Endodermal cell (in vitro differentiated cells): Measurements from ENCODE around the gene POMGNT1. TPM values are rescaled to one million over a fixed set of nuclear protein-coding genes. Genes with fewer than 3 reads are reported as not detected.

Experiments used
- DNase-seq: peaks from one replicate; pipeline ENCODE4 v3.0.0-alpha.2; 2017
- H3K27ac ChIP-seq: 2 replicates; pipeline ENCODE4 v1.5.1; 2013; ENCODE audit warnings: mild to moderate bottlenecking, low read depth, low read length, moderate library complexity
- H3K27me3 ChIP-seq: 2 replicates; pipeline ENCODE4 v1.6.1; 2013; ENCODE audit warnings: mild to moderate bottlenecking, low read length, moderate library complexity; ENCODE audit not compliant: insufficient read depth, control insufficient read depth, poor library complexity, severe bottlenecking
- H3K36me3 ChIP-seq: 2 replicates; pipeline ENCODE4 v1.7.0; 2013; ENCODE audit warnings: mild to moderate bottlenecking, low read length, moderate library complexity; ENCODE audit not compliant: control insufficient read depth, insufficient read depth
- H3K4me1 ChIP-seq: one replicate; pipeline ENCODE4 v1.7.0; 2013; ENCODE audit warnings: low read length; ENCODE audit not compliant: control insufficient read depth, insufficient read depth
- H3K4me3 ChIP-seq: 2 replicates; pipeline ENCODE4 v1.5.1; 2013; ENCODE audit warnings: mild to moderate bottlenecking, low read length, moderate library complexity
- H3K9ac ChIP-seq: 2 replicates; pipeline ENCODE4 v1.6.1; 2013; ENCODE audit warnings: mild to moderate bottlenecking, low read length, moderate library complexity; ENCODE audit not compliant: poor library complexity, severe bottlenecking; ENCODE audit errors: extremely low read depth
- H3K9me3 ChIP-seq: 2 replicates; pipeline ENCODE4 v1.6.1; 2013; ENCODE audit warnings: mild to moderate bottlenecking, low read length, moderate library complexity; ENCODE audit not compliant: control insufficient read depth
- H3K27ac Mint-ChIP-seq: 2 replicates; pipeline ENCODE4 v1.8.0; 2020; ENCODE audit warnings: mixed read lengths
- H3K27me3 Mint-ChIP-seq: 2 replicates; pipeline ENCODE4 v1.8.0; 2021; ENCODE audit warnings: mild to moderate bottlenecking, mixed read lengths; ENCODE audit not compliant: insufficient read depth
- H3K36me3 Mint-ChIP-seq: 2 replicates; pipeline ENCODE4 v1.8.0; 2020; ENCODE audit warnings: low read depth, mixed read lengths
- H3K4me1 Mint-ChIP-seq: 2 replicates; pipeline ENCODE4 v1.8.0; 2020; ENCODE audit warnings: mixed read lengths
- H3K4me3 Mint-ChIP-seq: 2 replicates; pipeline ENCODE4 v1.8.0; 2020; ENCODE audit warnings: mild to moderate bottlenecking, moderate library complexity, mixed read lengths
- H3K9me3 Mint-ChIP-seq: 2 replicates; pipeline ENCODE4 v1.8.0; 2020; ENCODE audit warnings: mild to moderate bottlenecking, mixed read lengths
- WGBS, 2 experiments: methylation state at CpG; one replicate each; pipeline versions ENCODE4 v1.1.5 to v1.1.7; 2013; ENCODE audit warnings: missing lambda C conversion rate in 2 of 2, mixed read lengths in 1 of 2; ENCODE audit not compliant: insufficient coverage in 1 of 2, insufficient read length in 1 of 2; 5-methylcytosine and 5-hydroxymethylcytosine counted together
- total RNA-seq, 2 donors: library from RNA; stranded (reverse); fragmentation: NEBNext Ultra II Directional in 1 of 2; extraction: Animal tissue kit (Norgen Biotek cat#: 25700) in 1 of 2; gene quantifications; 2 replicates in 1 of 2; 3 replicates in 1 of 2; pipeline ENCODE4 v1.2.1, GENCODE V29; 2021
- TF ChIP-seq, protein P1 (sequence below): fragments of 200-600 bp; sonication (generic); conservative IDR thresholded peaks from 2 replicates; pipeline ENCODE4 v1.5.0; 2021; ENCODE audit warnings: antibody characterized with exemption, mild to moderate bottlenecking

The POMGNT1 gene
- total RNA-seq, 2 donors from 2014 or later, result 101 TPM

DNA sequence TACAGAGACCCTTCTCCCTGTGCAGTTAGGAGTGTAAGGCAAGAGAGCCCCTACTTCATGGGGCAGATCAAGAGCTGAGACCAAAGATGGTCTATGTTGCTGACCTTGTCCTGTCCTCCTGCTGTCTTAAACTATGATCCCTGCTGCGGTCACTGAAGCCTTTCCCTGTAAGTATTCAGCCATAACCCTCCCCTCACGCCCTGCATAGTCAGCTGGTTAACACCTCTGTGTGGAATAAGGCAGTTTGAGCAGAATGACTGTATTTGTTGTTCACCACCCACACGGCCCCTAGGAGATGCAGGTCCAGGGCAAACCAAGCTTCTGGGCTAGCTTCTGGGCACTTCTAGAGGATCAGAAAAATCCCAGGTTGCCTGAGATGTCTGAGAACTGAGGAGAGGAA is 23.0 kb downstream of the POMGNT1 start:
- Histone ChIP-seq H3K9ac (no peak overlapping the region), H3K27me3 (no peaks in the 10 kb centered on the region), H3K4me1 (no peaks in the 10 kb centered on the region), H3K4me3 (no peak overlapping the region), H3K36me3 (no peaks in the 10 kb centered on the region), H3K27ac (peak overlapping the region; percentile 40), H3K9me3 (no peaks in the 10 kb centered on the region)
- H3K36me3 Mint-ChIP-seq, result no peaks in the 10 kb centered on the region
- no peak overlapping the region for H3K27ac Mint-ChIP-seq
- H3K4me1 Mint-ChIP-seq, result no peaks in the 10 kb centered on the region
- H3K9me3 Mint-ChIP-seq, result no peaks in the 10 kb centered on the region
- 89 to 93% methylated on average over 2 to 3 of the region's 3 CpGs for WGBS, 2 experiments
- TF ChIP-seq, protein P1, sequence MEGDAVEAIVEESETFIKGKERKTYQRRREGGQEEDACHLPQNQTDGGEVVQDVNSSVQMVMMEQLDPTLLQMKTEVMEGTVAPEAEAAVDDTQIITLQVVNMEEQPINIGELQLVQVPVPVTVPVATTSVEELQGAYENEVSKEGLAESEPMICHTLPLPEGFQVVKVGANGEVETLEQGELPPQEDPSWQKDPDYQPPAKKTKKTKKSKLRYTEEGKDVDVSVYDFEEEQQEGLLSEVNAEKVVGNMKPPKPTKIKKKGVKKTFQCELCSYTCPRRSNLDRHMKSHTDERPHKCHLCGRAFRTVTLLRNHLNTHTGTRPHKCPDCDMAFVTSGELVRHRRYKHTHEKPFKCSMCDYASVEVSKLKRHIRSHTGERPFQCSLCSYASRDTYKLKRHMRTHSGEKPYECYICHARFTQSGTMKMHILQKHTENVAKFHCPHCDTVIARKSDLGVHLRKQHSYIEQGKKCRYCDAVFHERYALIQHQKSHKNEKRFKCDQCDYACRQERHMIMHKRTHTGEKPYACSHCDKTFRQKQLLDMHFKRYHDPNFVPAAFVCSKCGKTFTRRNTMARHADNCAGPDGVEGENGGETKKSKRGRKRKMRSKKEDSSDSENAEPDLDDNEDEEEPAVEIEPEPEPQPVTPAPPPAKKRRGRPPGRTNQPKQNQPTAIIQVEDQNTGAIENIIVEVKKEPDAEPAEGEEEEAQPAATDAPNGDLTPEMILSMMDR, result no peak
- H3K4me3 Mint-ChIP-seq, result no peak overlapping the region
- H3K27me3 Mint-ChIP-seq, result peaks cover 4% of the 10 kb centered on the region
- peak; percentile 66 for DNase-seq

- TF ChIP-seq, protein P1, result no peak
- no peaks in the 10 kb centered on the region for H3K9me3 Mint-ChIP-seq
- no peak within 1 kb of the TSS for H3K9ac ChIP-seq
Measured at GRCh38 chr1:46174448-46175231, 23.6 kb downstream of the POMGNT1 start, which contains the start of gene TSPAN1. Gene TSPAN1, plus strand, starts transcription at chr1:46175087. Its CDS starts 6,021 bp downstream, at chr1:46181108.

DNA sequence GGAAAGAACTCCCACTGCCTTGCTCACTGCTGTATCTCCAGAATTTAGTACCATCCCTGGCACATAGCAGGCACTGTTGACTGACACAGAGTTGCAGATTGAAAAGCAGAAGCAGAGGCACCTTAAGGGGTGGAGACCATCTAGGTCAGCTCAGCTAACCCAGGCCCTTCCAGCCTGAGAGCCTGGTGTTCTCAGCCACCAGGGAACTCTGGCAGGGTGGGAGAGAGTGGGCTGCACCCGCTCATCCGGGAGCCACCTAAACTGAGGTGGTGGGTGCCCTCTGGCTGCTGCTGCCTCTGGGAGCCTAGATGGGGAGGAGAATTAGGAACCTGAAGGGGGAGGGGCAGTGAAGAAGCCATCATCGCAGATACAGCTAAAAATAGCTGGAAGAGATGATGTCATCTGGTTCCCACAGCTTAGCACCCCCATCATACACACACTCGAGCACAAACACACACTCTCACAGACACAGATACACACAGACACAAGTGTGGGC is 24.8 kb downstream of the POMGNT1 start:
- TF ChIP-seq, protein P1, result no peak
- Mint-ChIP-seq H3K9me3 (no peaks in the 10 kb centered on the region), H3K27ac (no peak overlapping the region), H3K4me3 (no peak overlapping the region), H3K4me1 (no peaks in the 10 kb centered on the region), H3K27me3 (peaks cover 22% of the 10 kb centered on the region), H3K36me3 (no peaks in the 10 kb centered on the region)
- H3K4me1 ChIP-seq, result no peaks in the 10 kb centered on the region
- no peaks in the 10 kb centered on the region for H3K9me3 ChIP-seq
- no peaks in the 10 kb centered on the region for H3K36me3 ChIP-seq
- no peak overlapping the region for H3K9ac ChIP-seq
- no peak overlapping the region for H3K4me3 ChIP-seq
- peak; percentile 59 for DNase-seq
- no peaks in the 10 kb centered on the region for H3K27me3 ChIP-seq
- WGBS, 2 experiments, result 45% methylated on average over 3 of the region's 4 CpGs; no CpG with 5 or more reads in 1 of the 2 experiments
- H3K27ac ChIP-seq, result no peak overlapping the region

More at GRCh38 chr1:46174448-46175231, 23.6 kb downstream of the POMGNT1 start, which contains the start of gene TSPAN1:
- no peaks in the 10 kb centered on the region for H3K36me3 ChIP-seq
- H3K27me3 ChIP-seq, result no peaks in the 10 kb centered on the region
- no peaks in the 10 kb centered on the region for H3K4me1 ChIP-seq
- H3K27ac Mint-ChIP-seq, result no peak within 1 kb of the TSS
- no peaks in the 10 kb centered on the region for H3K4me1 Mint-ChIP-seq
- no peaks in the 10 kb centered on the region for H3K9me3 ChIP-seq
- WGBS, 2 experiments, result 86 to 88% methylated on average over 10 to 11 of the region's 11 CpGs
- peaks cover 10% of the 10 kb centered on the region for H3K27me3 Mint-ChIP-seq
- no peak within 1 kb of the TSS for H3K4me3 ChIP-seq
- H3K4me3 Mint-ChIP-seq, result no peak within 1 kb of the TSS
- no peaks in the 10 kb centered on the region for H3K36me3 Mint-ChIP-seq
- H3K27ac ChIP-seq, result peak within 1 kb of the TSS; percentile 40
- peak; percentile 54 for DNase-seq
